ENCODE measurements around the gene HADHB.
"Not testable (repeated sequence)": the region's sequence is repeated elsewhere in the genome, so short reads cannot be mapped to it uniquely, and the experiment has no call there.

HADHB gene

GRCh38 chr2:26245231-26245732 is 543 bp downstream of the HADHB start:
- peak; percentile 74 for DNase-seq (ENCODE audit: low spot score)

GRCh38 chr2:26245810-26246209 is 1.1 kb downstream of the HADHB start:
- DNase-seq (ENCODE audit: low spot score) = peak; percentile 39

- DNase-seq (ENCODE audit: low spot score) = no peak
These were observed 2.1 kb downstream of the HADHB start for GRCh38 chr2:26246818-26247217.

GRCh38 chr2:26249625-26250024 is 4.9 kb downstream of the HADHB start:
- no peak for DNase-seq (ENCODE audit: low spot score)

- no peak for DNase-seq (ENCODE audit: low spot score)
These were observed 7.2 kb downstream of the HADHB start for GRCh38 chr2:26251893-26252292.

- no peak for DNase-seq (ENCODE audit: low spot score)
These were observed 11.1 kb downstream of the HADHB start for GRCh38 chr2:26255759-26256384.

GRCh38 chr2:26258836-26259235 is 14.1 kb downstream of the HADHB start:
- not testable (repeated sequence) for DNase-seq (ENCODE audit: low spot score)

- no peak for DNase-seq (ENCODE audit: low spot score)
These were observed 23.5 kb downstream of the HADHB start for GRCh38 chr2:26268213-26268612.

GRCh38 chr2:26268670-26269385 is 24.1 kb downstream of the HADHB start:
- not testable (repeated sequence) for DNase-seq (ENCODE audit: low spot score)

- no peak for DNase-seq (ENCODE audit: low spot score)
These were observed 24.9 kb downstream of the HADHB start for GRCh38 chr2:26269571-26270158.

GRCh38 chr2:26270373-26270772 is 25.6 kb downstream of the HADHB start:
- DNase-seq (ENCODE audit: low spot score) = no peak

- DNase-seq (ENCODE audit: low spot score) = no peak
These were observed 28.8 kb downstream of the HADHB start for GRCh38 chr2:26273501-26273900.

GRCh38 chr2:26274058-26274613 is 29.4 kb downstream of the HADHB start:
- peak; percentile 86 for DNase-seq (ENCODE audit: low spot score)

- DNase-seq (ENCODE audit: low spot score) = no peak
These were observed 31.9 kb downstream of the HADHB start for GRCh38 chr2:26276484-26277227.

GRCh38 chr2:26279886-26280285 is 35.1 kb downstream of the HADHB start:
- DNase-seq (ENCODE audit: low spot score) = no peak

GRCh38 chr2:26281226-26281625 is 36.5 kb downstream of the HADHB start:
- no peak for DNase-seq (ENCODE audit: low spot score)

- no peak for DNase-seq (ENCODE audit: low spot score)
These were observed 38.9 kb downstream of the HADHB start for GRCh38 chr2:26283606-26284005.

GRCh38 chr2:26284132-26284531 is 39.4 kb downstream of the HADHB start:
- no peak for DNase-seq (ENCODE audit: low spot score)

GRCh38 chr2:26285931-26286330 is 41.2 kb downstream of the HADHB start:
- no peak for DNase-seq (ENCODE audit: low spot score)

GRCh38 chr2:26290001-26290400 is 45.3 kb downstream of the HADHB start:
- no peak for DNase-seq (ENCODE audit: low spot score)

- DNase-seq (ENCODE audit: low spot score) = no peak
These were observed 47.9 kb downstream of the HADHB start for GRCh38 chr2:26292646-26293045.

- no peak for DNase-seq (ENCODE audit: low spot score)
These were observed 50.8 kb downstream of the HADHB start for GRCh38 chr2:26295511-26295910.
